Heart left ventricle (tissue), 16 donors: ENCODE results near the gene XAB2. TPM values are rescaled to one million over a fixed set of nuclear protein-coding genes. Genes with fewer than 3 reads are reported as not detected.
A peak's percentile ranks its signal among the peaks of the same experiment; 100 is the strongest.

Experiments used
- ATAC-seq, 4 donors: fragments of 200-7000 bp; cut with Tn5 transposase; one replicate each; pipeline ENCODE4 v1.9.1; 2020 to 2022; ENCODE audit warnings: moderate library complexity in 4 of 4, mild to moderate bottlenecking in 3 of 4, moderate number of reproducible peaks in 1 of 4
- DNase-seq, 5 donors: peaks; one replicate each; pipeline ENCODE4 v3.0.0-alpha.2; 2020
- H3K27ac ChIP-seq, 12 donors: fragments of 200-600 bp; sonication (generic) in 4 of 12; one replicate each; pipeline versions ENCODE4 v1.5.0 to v1.8.0; 2016 to 2022; ENCODE audit warnings: mild to moderate bottlenecking in 2 of 12
- H3K27me3 ChIP-seq, 9 donors: fragments of 200-600 bp; sonication (generic) in 2 of 9; one replicate each; pipeline versions ENCODE4 v1.5.1 to v1.8.0; 2016 to 2022; ENCODE audit warnings: mild to moderate bottlenecking in 3 of 9
- H3K36me3 ChIP-seq, 9 donors: fragments of 200-600 bp; sonication (generic) in 2 of 9; one replicate each; pipeline versions ENCODE4 v1.5.0 to v1.8.0; 2018 to 2022; ENCODE audit warnings: mild to moderate bottlenecking in 2 of 9
- H3K4me1 ChIP-seq, 12 donors: fragments of 200-600 bp; sonication (generic) in 4 of 12; one replicate each; pipeline versions ENCODE4 v1.5.0 to v1.8.0; 2016 to 2022; ENCODE audit warnings: mild to moderate bottlenecking in 3 of 12
- H3K4me3 ChIP-seq, 12 donors: fragments of 200-600 bp; sonication (generic) in 4 of 12; one replicate each; pipeline versions ENCODE4 v1.5.0 to v1.8.0; 2017 to 2022; ENCODE audit warnings: mild to moderate bottlenecking in 9 of 12, moderate library complexity in 4 of 12
- H3K9me3 ChIP-seq, 12 donors: fragments of 200-600 bp; sonication (generic) in 4 of 12; one replicate each; pipeline versions ENCODE4 v1.5.0 to v1.8.0; 2016 to 2022; ENCODE audit warnings: mild to moderate bottlenecking in 1 of 12
- CTCF ChIP-seq, 12 donors: fragments of 200-600 bp; sonication (generic) in 4 of 12; IDR thresholded peaks; one replicate each; pipeline versions ENCODE4 v1.5.0 to v1.8.0; 2018 to 2022; ENCODE audit warnings: antibody characterized with exemption in 12 of 12, mild to moderate bottlenecking in 5 of 12
- POLR2A ChIP-seq, 2 donors: fragments of 450-650 bp; IDR thresholded peaks; one replicate each; pipeline ENCODE4 v1.6.1; 2017; ENCODE audit warnings: antibody characterized with exemption in 2 of 2, mild to moderate bottlenecking in 2 of 2, moderate library complexity in 2 of 2
- WGBS, 4 donors: extraction: QIAGEN DNeasy Blood & Tissue Kit in 2 of 4; methylation state at CpG; one replicate each; pipeline versions ENCODE4 v1.1.5 to v1.1.7; 2013 to 2018; 5-methylcytosine and 5-hydroxymethylcytosine counted together
- intact Hi-C, 10 donors: fragments of 100-400 bp; cut with DNase I; formaldehyde crosslinking; loops; one replicate each; pipeline versions ENCODE4 v1.11.1 to v1.14.2; 2022
- polyA plus RNA-seq, 2 donors: library from polyadenylated mRNA; stranded (reverse); fragments of 200-250 nt; gene quantifications; one replicate each; pipeline ENCODE4 v1.2.3, GENCODE V29; 2013
- total RNA-seq, 9 donors: library from RNA; depleted of rRNA in 2 of 9; stranded (reverse); fragments of >200 nt in 2 of 9; fragmentation: NEBNext Ultra II Directional in 3 of 9; extraction: Animal tissue kit (Norgen Biotek cat#: 25700) in 3 of 9; gene quantifications; one replicate each; pipeline versions ENCODE4 v1.1.0 to v1.2.4, GENCODE V29; 2016 to 2023
- donor health status: ischemic (EF 13 %, LVEDD 7.1; RV severe dilation, severe dysfunction).
- donor health status: healthy with polysubstance abuse.
- donor health status: DM: no; HTN: yes; CAD: no.
- donor health status: DM: no; HTN: no; CAD: no.
- donor health status: ischemic (EF 25% LVEDD 6.9; RV normal size, moderate dysfunction).
- donor health status: ischemic (EF 25% LVEDD 5.7; RV mildly dilated, moderate dysfunction).
- donor health status: healthy.
- donor health status: DM: yes; HTN: yes; CAD: no.
- donor health status: ischemic (EF 35%, LVEDD 5.7; RV mildly dilated, moderate dysfunction).
- donor health status: nonischemic (EF 11% LVEDD 7.7; RV severe dilation, severe dysfunction).
- donor health status: DM: yes; HTN: yes; CAD: no.
- donor health status: PGD.
- donor health status: ischemic (EF 29% LVEDD 5.4; RV normal size, mild dysfunction).
- donor health status: nonischemic (EF 23%, LVEDD 6.1; RV moderate dilation, normal function).

The XAB2 gene
- total and polyA plus RNA-seq, 11 donors: 16.3 to 36.2 (median 23.6) TPM

- 92 to 95% (median 92%) methylated on average over 12 of the region's 12 CpGs for WGBS, 4 donors
- Histone ChIP-seq H3K4me1 (peaks cover 0 to 14% (median 0%) of the 10 kb centered on the region in 12 donors), H3K9me3 (no peaks in the 10 kb centered on the region), H3K36me3 (peaks cover 0 to 43% (median 31%) of the 10 kb centered on the region in 9 donors), H3K4me3 (no peak overlapping the region), H3K27me3 (no peaks in the 10 kb centered on the region), H3K27ac (no peak overlapping the region)
- intact Hi-C loops: no loop called here
- TF ChIP-seq CTCF (IDR thresholded peaks at IDR 0.05) (no peak), POLR2A (IDR thresholded peaks at IDR 0.05) (no peak)
- ATAC-seq (no peak), DNase-seq (peak in 1 of 5 donors; percentile 14)
Measured at GRCh38 chr19:7617172-7617571, 12.2 kb downstream of the XAB2 start.

DNA sequence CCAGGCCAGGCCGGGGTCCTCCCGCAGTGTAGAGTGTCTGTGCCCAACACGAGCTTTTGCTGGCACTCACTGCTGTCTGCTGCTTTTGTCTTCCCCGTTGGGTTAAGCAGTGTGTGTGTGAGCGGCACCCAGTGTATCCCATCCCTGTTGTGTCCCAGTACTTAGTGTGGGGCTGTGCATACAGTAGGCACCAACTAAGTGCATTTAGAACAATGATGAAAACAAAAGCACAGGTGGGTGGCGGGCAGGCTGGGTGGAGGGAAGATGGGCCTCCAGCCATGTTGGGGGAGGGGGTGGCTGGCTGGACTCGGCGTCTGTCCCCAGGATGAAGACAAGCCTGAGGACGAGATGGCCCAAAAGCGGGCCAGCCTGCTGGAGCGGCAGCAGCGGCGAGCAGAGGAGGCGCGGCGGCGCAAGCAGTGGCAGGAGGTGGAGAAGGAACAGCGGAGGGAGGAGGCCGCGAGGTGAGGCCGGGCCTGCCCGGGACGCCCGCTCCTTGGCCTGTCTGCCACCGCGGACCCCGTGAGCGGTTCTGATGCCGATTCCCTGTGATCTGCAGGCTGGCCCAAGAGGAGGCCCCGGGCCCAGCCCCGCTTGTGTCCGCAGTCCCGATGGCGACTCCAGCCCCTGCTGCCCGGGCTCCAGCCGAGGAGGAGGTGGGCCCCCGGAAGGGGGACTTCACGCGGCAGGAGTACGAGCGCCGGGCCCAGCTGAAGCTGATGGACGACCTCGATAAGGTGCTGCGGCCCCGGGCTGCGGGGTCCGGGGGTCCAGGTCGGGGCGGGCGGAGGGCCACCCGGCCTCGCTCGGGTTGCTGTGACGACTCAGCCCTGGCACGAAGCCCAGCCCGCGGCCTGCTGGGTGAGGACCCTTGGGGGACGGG, 14.2 kb downstream of the XAB2 start:
- H3K27me3 ChIP-seq: no peaks in the 10 kb centered on the region
- WGBS, 4 donors: 81 to 89% (median 85%) methylated on average over 38 to 59 of the region's 59 CpGs
- peaks cover 0 to 22% (median 11%) of the 10 kb centered on the region in 9 donors for H3K36me3 ChIP-seq
- DNase-seq (peak in 1 of 5 donors; percentile 17), ATAC-seq (no peak)
- H3K9me3 ChIP-seq: no peaks in the 10 kb centered on the region
- no peak for TF ChIP-seq POLR2A (IDR thresholded peaks at IDR 0.05)
- TF ChIP-seq CTCF (IDR thresholded peaks at IDR 0.05): no peak
- no peak overlapping the region for H3K27ac ChIP-seq
- no peak overlapping the region for H3K4me3 ChIP-seq
- intact Hi-C loops: no loop called here
- H3K4me1 ChIP-seq: peaks cover 0 to 14% (median 0%) of the 10 kb centered on the region in 12 donors

DNA sequence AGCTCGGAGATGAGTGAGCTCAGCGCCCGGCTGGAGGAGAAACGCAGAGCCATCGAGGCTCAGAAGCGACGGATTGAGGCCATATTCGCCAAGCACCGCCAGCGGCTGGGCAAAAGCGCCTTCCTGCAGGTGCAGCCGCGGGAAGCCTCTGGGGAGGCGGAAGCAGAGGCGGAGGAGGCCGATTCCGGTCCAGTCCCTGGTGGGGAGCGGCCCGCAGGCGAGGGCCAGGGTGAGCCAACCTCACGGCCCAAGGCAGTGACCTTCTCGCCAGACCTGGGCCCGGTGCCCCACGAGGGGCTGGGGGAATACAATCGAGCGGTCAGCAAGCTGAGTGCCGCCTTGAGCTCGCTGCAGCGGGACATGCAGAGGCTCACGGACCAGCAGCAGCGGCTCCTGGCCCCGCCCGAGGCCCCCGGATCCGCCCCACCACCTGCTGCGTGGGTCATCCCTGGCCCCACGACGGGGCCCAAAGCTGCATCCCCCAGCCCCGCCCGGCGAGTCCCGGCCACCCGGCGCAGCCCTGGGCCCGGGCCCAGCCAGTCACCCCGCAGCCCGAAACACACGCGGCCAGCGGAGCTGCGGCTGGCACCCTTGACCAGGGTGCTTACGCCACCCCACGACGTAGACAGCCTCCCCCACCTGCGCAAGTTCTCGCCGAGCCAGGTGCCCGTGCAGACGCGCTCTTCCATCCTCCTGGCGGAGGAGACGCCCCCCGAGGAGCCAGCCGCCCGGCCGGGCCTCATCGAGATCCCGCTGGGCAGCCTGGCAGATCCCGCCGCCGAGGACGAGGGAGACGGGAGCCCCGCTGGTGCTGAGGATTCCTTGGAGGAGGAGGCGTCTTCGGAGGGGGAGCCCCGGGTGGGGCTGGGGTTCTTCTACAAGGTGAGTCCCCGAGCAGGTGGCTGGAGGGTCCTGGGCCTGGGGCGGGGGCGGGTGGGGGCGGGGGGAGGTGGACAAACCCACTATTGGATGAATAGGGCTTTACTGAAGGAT, 16.8 kb downstream of the XAB2 start:
- DNase-seq (peak in 1 of 5 donors; percentile 14), ATAC-seq (no peak)
- intact Hi-C loops: no loop called here
- Histone ChIP-seq H3K4me1 (no peaks in the 10 kb centered on the region), H3K27ac (no peak overlapping the region), H3K4me3 (no peak overlapping the region), H3K36me3 (peaks cover 0 to 3% (median 0%) of the 10 kb centered on the region in 9 donors), H3K27me3 (no peaks in the 10 kb centered on the region), H3K9me3 (no peaks in the 10 kb centered on the region)
- WGBS, 4 donors: 88 to 91% (median 90%) methylated on average over 58 to 81 of the region's 81 CpGs
- TF ChIP-seq CTCF (IDR thresholded peaks at IDR 0.05): no peak
- TF ChIP-seq POLR2A (IDR thresholded peaks at IDR 0.05): no peak
